A549 (cell line): ENCODE measurements around the gene TSPAN15. TPM values are rescaled to one million over a fixed set of nuclear protein-coding genes. Genes with fewer than 3 reads are reported as not detected.
A peak's percentile ranks its signal among the peaks of the same experiment; 100 is the strongest.

ENCODE experiments used
- ATAC-seq, 2 experiments: fragments of 200-7000 bp in 1 of 2; fragments of >200 bp in 1 of 2; cut with Nextera tagmentation in 1 of 2; cut with Tn5 transposase in 1 of 2; 3 replicates each; pipeline versions ENCODE4 v1.8.0 to v1.9.1; 2018 to 2020; ENCODE audit warnings: mild to moderate bottlenecking in 1 of 2, moderate library complexity in 1 of 2
- CTCF ChIA-PET: fragments of 300-600 bp; sonication (Branson Sonifier 250); formaldehyde crosslinking; extraction: SDS; loops from one replicate; lab custom pipeline; 2021; ENCODE audit warnings: antibody characterized with exemption, inconsistent platforms; lab: Yijun Ruan, JAX
- POLR2A ChIA-PET: fragments of 350-600 bp; formaldehyde crosslinking; extraction: SDS; loops from one replicate; lab custom pipeline; 2021; ENCODE audit warnings: antibody characterized with exemption, inconsistent platforms; lab: Yijun Ruan, JAX
- DNase-seq, 2 experiments: peaks; one replicate each; pipeline versions ENCODE4 v3.0.0 to v3.0.0-alpha.2; 2011 to 2016; ENCODE audit warnings: low read depth in 1 of 2, low spot score in 1 of 2
- FAIRE-seq: peaks from 2 replicates; lab custom pipeline; 2011; peaks lifted over from hg19 to GRCh38; lab: Jason Lieb, UNC
- H3K27ac ChIP-seq, 2 experiments: fragments of >200 bp; sonication (Bioruptor Twin); formaldehyde crosslinking; 3 replicates each; pipeline ENCODE4 v1.5.1; 2016 to 2017
- H3K4me1 ChIP-seq: fragments of >200 bp; sonication (Bioruptor Twin); formaldehyde crosslinking; 3 replicates; pipeline ENCODE4 v1.6.1; 2016
- H3K4me2 ChIP-seq: fragments of >200 bp; sonication (Bioruptor Twin); formaldehyde crosslinking; 3 replicates; pipeline ENCODE4 v1.6.1; 2016
- H3K4me3 ChIP-seq: fragments of >200 bp; sonication (Bioruptor Twin); formaldehyde crosslinking; 3 replicates; pipeline ENCODE4 v1.5.1; 2016
- H3K9me3 ChIP-seq: fragments of >200 bp; sonication (Bioruptor Twin); formaldehyde crosslinking; 3 replicates; pipeline ENCODE4 v1.6.1; 2016
- ATOH8 ChIP-seq: fragments of 250-450 bp; sonication (Bioruptor Pico); IDR thresholded peaks from 2 replicates; pipeline ENCODE4 v1.5.0; 2020; ENCODE audit warnings: low read depth, mild to moderate bottlenecking, moderate library complexity
- BCL3 ChIP-seq: fragments of >200 bp; sonication (Bioruptor Twin); formaldehyde crosslinking; IDR thresholded peaks from 3 replicates; pipeline ENCODE4 v1.6.1; 2016
- CHD2 ChIP-seq: fragments of 150-350 bp; IDR thresholded peaks from 2 replicates; pipeline ENCODE4 v1.6.1; 2014; ENCODE audit warnings: low read length; ENCODE audit not compliant: partially characterized antibody
- EP300 ChIP-seq, 2 experiments: fragments of >200 bp; sonication (Bioruptor Twin); formaldehyde crosslinking; IDR thresholded peaks; 2 replicates in 1 of 2; 3 replicates in 1 of 2; pipeline ENCODE4 v1.6.1; 2016 to 2017
- FOSL2 ChIP-seq, 2 experiments: fragments of 450-650 bp in 1 of 2; fragments of >200 bp in 1 of 2; sonication (Bioruptor Twin) in 1 of 2; formaldehyde crosslinking; IDR thresholded peaks; 2 replicates each; pipeline versions ENCODE4 v1.5.0 to v1.6.1; 2016 to 2020; ENCODE audit warnings: mild to moderate bottlenecking in 1 of 2, moderate library complexity in 1 of 2
- GATA3 ChIP-seq: IDR thresholded peaks from 2 replicates; pipeline ENCODE4 v1.6.1; 2012; ENCODE audit warnings: borderline replicate concordance
- HES2 ChIP-seq: fragments of >200 bp; sonication (Bioruptor Twin); formaldehyde crosslinking; IDR thresholded peaks from 2 replicates; pipeline ENCODE4 v1.6.1; 2016
- HEYL ChIP-seq: fragments of 250-450 bp; sonication (Bioruptor Pico); IDR thresholded peaks from 2 replicates; pipeline ENCODE4 v1.8.0; 2021; ENCODE audit warnings: mild to moderate bottlenecking, moderate library complexity
- HMGXB4 ChIP-seq: fragments of 250-450 bp; sonication (Bioruptor Pico); IDR thresholded peaks from 2 replicates; pipeline ENCODE4 v1.5.0; 2021; ENCODE audit warnings: mild to moderate bottlenecking, moderate library complexity, borderline replicate concordance
- JUNB ChIP-seq: fragments of >200 bp; sonication (Bioruptor Twin); formaldehyde crosslinking; IDR thresholded peaks from 2 replicates; pipeline ENCODE4 v1.6.1; 2016
- KDM1A ChIP-seq: fragments of 200-600 bp; sonication (generic); IDR thresholded peaks from 2 replicates; pipeline ENCODE4 v1.6.1; 2016; ENCODE audit warnings: low read depth, mild to moderate bottlenecking
- KDM5A ChIP-seq: fragments of 200-600 bp; sonication (generic); IDR thresholded peaks from 2 replicates; pipeline ENCODE4 v1.6.1; 2016; ENCODE audit warnings: antibody characterized with exemption, mild to moderate bottlenecking
- MAFK ChIP-seq: fragments of 450-650 bp; IDR thresholded peaks from 2 replicates; pipeline ENCODE4 v1.6.1; 2014; ENCODE audit not compliant: partially characterized antibody
- MAZ ChIP-seq: fragments of 150-350 bp; IDR thresholded peaks from 2 replicates; pipeline ENCODE4 v1.6.1; 2014; ENCODE audit warnings: antibody characterized with exemption, low read depth, low read length, borderline replicate concordance
- NPAS2 ChIP-seq: fragments of 250-450 bp; sonication (Bioruptor Pico); IDR thresholded peaks from 2 replicates; pipeline ENCODE4 v1.8.0; 2022; ENCODE audit warnings: mild to moderate bottlenecking, moderate library complexity, borderline replicate concordance
- NR3C1 ChIP-seq: fragments of >200 bp; sonication (Bioruptor Twin); formaldehyde crosslinking; IDR thresholded peaks from 3 replicates; pipeline ENCODE4 v1.6.1; 2017
- PBX3 ChIP-seq: IDR thresholded peaks from 2 replicates; pipeline ENCODE4 v1.6.1; 2012
- RARB ChIP-seq: fragments of 250-450 bp; sonication (Bioruptor Pico); IDR thresholded peaks from 2 replicates; pipeline ENCODE4 v1.8.0; 2021; ENCODE audit warnings: mild to moderate bottlenecking, moderate library complexity
- RCOR1 ChIP-seq: fragments of 150-350 bp; IDR thresholded peaks from 2 replicates; pipeline ENCODE4 v1.6.1; 2014; ENCODE audit warnings: antibody characterized with exemption, low read length, low read depth
- RFX5 ChIP-seq: fragments of 450-650 bp; IDR thresholded peaks from 2 replicates; pipeline ENCODE4 v1.7.1; 2014; ENCODE audit warnings: antibody characterized with exemption, mild to moderate bottlenecking, moderate library complexity
- ZFP36 ChIP-seq: fragments of 450-650 bp; IDR thresholded peaks from 2 replicates; pipeline ENCODE4 v1.6.1; 2014; ENCODE audit warnings: borderline replicate concordance; ENCODE audit not compliant: partially characterized antibody
- WGBS: methylation state at CpG from one replicate; pipeline ENCODE4 v1.1.6; 2017; ENCODE audit errors: missing lambda C conversion rate; 5-methylcytosine and 5-hydroxymethylcytosine counted together
- polyA plus RNA-seq, 4 experiments: library from polyadenylated mRNA; depleted of rRNA in 3 of 4; stranded (reverse); fragments of >200 nt; fragmentation: RNase III in 1 of 4; extraction: RNeasy Plus Mini Kit Qiagen cat#74134 plus additional on column Dnase treatment in 1 of 4; gene quantifications; 2 replicates in 3 of 4; 3 replicates in 1 of 4; pipeline ENCODE4 v1.2.3, GENCODE V29; 2011 to 2017

TSPAN15 gene
- polyA plus RNA-seq, 2 of the 4 experiments (the other 2 are of a cell fraction): 49.3 to 89.6 TPM

- no peak for TF ChIP-seq HEYL (CRISPR knock-in tag)
Measured at GRCh38 chr10:69453795-69454194, 2.5 kb downstream of the TSPAN15 start (continued).

GRCh38 chr10:69455006-69455763 lies 3.9 kb downstream of the TSPAN15 start:
- ATAC-seq: no peak
- Histone ChIP-seq H3K4me3 (no peak overlapping the region), H3K4me1 (peaks cover 71% of the 10 kb centered on the region)
- CTCF ChIA-PET: interaction anchor here (0.6 to 2.9 kb wide), 12 partner anchors 10 to 281 kb away, joined by 3 to 10 read pairs (median 4); partner anchors contain the start of gene TACR2
- TF ChIP-seq HES2 (no peak), ZFP36 (no peak), NPAS2 (no peak)
- TF ChIP-seq, all 56 proteins: peak for 0
- DNase-seq: no peak
- WGBS: 86% methylated on average over 10 of the region's 10 CpGs
- FAIRE-seq: no peak
- Histone ChIP-seq H3K27ac (no peak overlapping the region), H3K9me3 (no peaks in the 10 kb centered on the region), H3K4me2 (no peak overlapping the region)
- POLR2A ChIA-PET: no interaction called here

GRCh38 chr10:69456880-69457693 lies 5.8 kb downstream of the TSPAN15 start:
- no peak for TF ChIP-seq CHD2
- TF ChIP-seq RFX5: no peak
- no peak for TF ChIP-seq BCL3
- TF ChIP-seq GATA3: no peak
- TF ChIP-seq RCOR1: no peak
- no peak for TF ChIP-seq EP300 (IDR thresholded peaks at IDR 0.05)
- no peak for TF ChIP-seq KDM1A
- no peak for TF ChIP-seq JUNB
- no peak for TF ChIP-seq ATOH8 (CRISPR knock-in tag)
- TF ChIP-seq MAZ: no peak
- no peak for TF ChIP-seq FOSL2 (IDR thresholded peaks at IDR 0.05)
- TF ChIP-seq FOSL2 (CRISPR knock-in tag; IDR thresholded peaks at IDR 0.05): no peak
- no peak for TF ChIP-seq NR3C1
- TF ChIP-seq PBX3: no peak
- no peak for TF ChIP-seq HMGXB4 (CRISPR knock-in tag)
- no peak for TF ChIP-seq MAFK
- TF ChIP-seq KDM5A: no peak
- TF ChIP-seq RARB (CRISPR knock-in tag): no peak
- DNase-seq: no peak
- Histone ChIP-seq H3K27ac (peak overlapping the region in 1 of 2 experiments; percentile 59; a peak in 2 of 6 replicates), H3K4me1 (peaks cover 67% of the 10 kb centered on the region), H3K9me3 (no peaks in the 10 kb centered on the region), H3K4me2 (no peak overlapping the region), H3K4me3 (no peak overlapping the region)
- POLR2A ChIA-PET: no interaction called here
- CTCF ChIA-PET: interaction anchor here (0.9 to 2.9 kb wide), 11 partner anchors 7 to 182 kb away, joined by 3 to 10 read pairs (median 4); no protein-coding TSS in a partner anchor
- ATAC-seq: no peak
- WGBS: 91% methylated on average over 8 of the region's 8 CpGs
- FAIRE-seq: no peak
